Measurements from ENCODE around the gene MYO1G.

MYO1G gene

GRCh38 chr7:44984478-44984758 is 5.6 kb upstream of the MYO1G start:
- no CpG with 5 or more reads among the region's 3 CpGs for WGBS (ENCODE audit: extremely low coverage, insufficient coverage, insufficient read length)
- no peak overlapping the region for H3K23ac ChIP-seq (ENCODE audit: low read length)

DNA sequence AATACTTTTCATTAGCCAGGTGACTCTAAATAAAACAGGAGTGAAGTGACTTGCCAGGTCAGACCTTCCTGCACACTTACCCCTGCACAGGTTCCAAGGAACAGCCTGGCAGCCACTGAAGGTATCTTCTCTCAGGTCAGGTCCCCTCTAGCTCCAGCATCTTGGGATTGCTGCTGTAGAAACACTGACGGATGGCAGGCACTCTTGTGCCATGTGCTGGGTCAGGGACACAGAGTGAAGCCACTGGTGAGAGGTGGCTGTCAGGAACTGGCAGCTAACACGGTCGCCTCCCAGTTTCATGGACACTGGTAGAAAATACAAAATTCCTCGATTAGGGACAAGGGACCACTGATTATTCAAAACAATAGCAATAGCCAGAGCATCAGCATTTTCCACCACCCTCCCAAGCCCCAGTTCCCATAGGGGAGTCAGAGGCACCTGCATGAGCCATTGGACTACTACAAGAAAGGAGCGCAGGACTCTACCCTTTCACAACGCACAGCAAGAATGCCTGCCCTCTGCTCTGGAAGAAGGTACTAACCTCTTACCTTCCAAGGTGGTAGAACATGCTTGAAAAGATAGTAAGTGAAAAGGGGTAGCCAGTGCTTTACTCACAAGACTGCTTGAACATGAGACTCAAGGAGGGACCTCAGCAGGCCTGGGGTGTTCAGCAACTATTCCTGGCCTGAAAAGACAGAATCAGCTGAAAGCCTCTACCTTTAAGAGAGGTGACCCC is 5.1 kb upstream of the MYO1G start:
- no CpG with 5 or more reads among the region's 6 CpGs for WGBS (ENCODE audit: extremely low coverage, insufficient coverage, insufficient read length)
- Histone ChIP-seq H4K91ac (ENCODE audit: low read depth, low read length) (no peak overlapping the region), H3K4ac (ENCODE audit: low read depth, low read length) (no peak overlapping the region), H3K18ac (ENCODE audit: low read length) (peak overlapping the region; percentile 34), H3K9me3 (ENCODE audit: insufficient read depth, low read depth, low read length) (no peaks in the 10 kb centered on the region), H2BK120ac (ENCODE audit: insufficient read depth, low read length, poor library complexity) (no peak overlapping the region), H3K36me3 (ENCODE audit: control insufficient read depth in 1 of 2, insufficient read depth in 2 of 2, low read length in 2 of 2) (peaks cover 28 to 30% of the 10 kb centered on the region in 2 experiments), H3K9ac (ENCODE audit: low read length) (no peak overlapping the region), H3K23ac (ENCODE audit: low read length) (no peak overlapping the region), H2BK5ac (ENCODE audit: low read depth, low read length, poor library complexity) (no peak overlapping the region), H2AK5ac (ENCODE audit: low read length) (no peak overlapping the region), H3K4me1 (ENCODE audit: control insufficient read depth in 1 of 2, insufficient read depth in 2 of 2, low read length in 2 of 2) (peaks cover 5 to 12% of the 10 kb centered on the region in 2 experiments), H4K8ac (ENCODE audit: low read depth, low read length) (no peak overlapping the region), H4K12ac (ENCODE audit: low read depth, low read length) (no peak overlapping the region), H3K79me2 (ENCODE audit: control insufficient read depth, insufficient read depth, low read length, poor library complexity) (peaks cover 11% of the 10 kb centered on the region), H3K79me1 (ENCODE audit: low read length) (peaks cover 10% of the 10 kb centered on the region), H3K14ac (ENCODE audit: low read length) (no peak overlapping the region), H3K4me2 (ENCODE audit: low read length) (peak overlapping the region; percentile 11), H3K27ac (ENCODE audit: low read depth, low read length) (no peak overlapping the region), H2AFZ (ENCODE audit: insufficient read depth, low read length, poor library complexity) (no peak overlapping the region), H3K27me3 (ENCODE audit: insufficient read depth, low read length) (no peaks in the 10 kb centered on the region), H2BK12ac (ENCODE audit: low read length) (no peak overlapping the region), H3K4me3 (ENCODE audit: low read depth, low read length) (no peak overlapping the region)
- DNase-seq = no peak

More at GRCh38 chr7:44984478-44984758, 5.6 kb upstream of the MYO1G start:
- no peaks in the 10 kb centered on the region for H3K9me3 ChIP-seq (ENCODE audit: insufficient read depth, low read depth, low read length)
- H2BK5ac ChIP-seq (ENCODE audit: low read depth, low read length, poor library complexity) = no peak overlapping the region
- H3K79me2 ChIP-seq (ENCODE audit: control insufficient read depth, insufficient read depth, low read length, poor library complexity) = peaks cover 11% of the 10 kb centered on the region
- peaks cover 10% of the 10 kb centered on the region for H3K79me1 ChIP-seq (ENCODE audit: low read length)
- H2BK120ac ChIP-seq (ENCODE audit: insufficient read depth, low read length, poor library complexity) = no peak overlapping the region
- no peaks in the 10 kb centered on the region for H3K27me3 ChIP-seq (ENCODE audit: insufficient read depth, low read length)
- peaks cover 28 to 30% of the 10 kb centered on the region in 2 experiments for H3K36me3 ChIP-seq (ENCODE audit: control insufficient read depth in 1 of 2, insufficient read depth in 2 of 2, low read length in 2 of 2)
- DNase-seq = no peak
- H3K18ac ChIP-seq (ENCODE audit: low read length) = peak overlapping the region; percentile 34
- H3K14ac ChIP-seq (ENCODE audit: low read length) = no peak overlapping the region
- peak overlapping the region; percentile 11 for H3K4me2 ChIP-seq (ENCODE audit: low read length)
- H4K91ac ChIP-seq (ENCODE audit: low read depth, low read length) = no peak overlapping the region
- no peak overlapping the region for H3K4ac ChIP-seq (ENCODE audit: low read depth, low read length)
- peaks cover 5 to 12% of the 10 kb centered on the region in 2 experiments for H3K4me1 ChIP-seq (ENCODE audit: control insufficient read depth in 1 of 2, insufficient read depth in 2 of 2, low read length in 2 of 2)
- no peak overlapping the region for H4K8ac ChIP-seq (ENCODE audit: low read depth, low read length)
- H2AK5ac ChIP-seq (ENCODE audit: low read length) = no peak overlapping the region
- no peak overlapping the region for H3K4me3 ChIP-seq (ENCODE audit: low read depth, low read length)
- no peak overlapping the region for H3K9ac ChIP-seq (ENCODE audit: low read length)
- H2AFZ ChIP-seq (ENCODE audit: insufficient read depth, low read length, poor library complexity) = no peak overlapping the region
- no peak overlapping the region for H3K27ac ChIP-seq (ENCODE audit: low read depth, low read length)
- no peak overlapping the region for H2BK12ac ChIP-seq (ENCODE audit: low read length)
- no peak overlapping the region for H4K12ac ChIP-seq (ENCODE audit: low read depth, low read length)

- no peak overlapping the region for H2BK120ac ChIP-seq (ENCODE audit: insufficient read depth, low read length, poor library complexity)
- no CpG with 5 or more reads among the region's 1 CpG for WGBS (ENCODE audit: extremely low coverage, insufficient coverage, insufficient read length)
- H3K36me3 ChIP-seq (ENCODE audit: control insufficient read depth in 1 of 2, insufficient read depth in 2 of 2, low read length in 2 of 2) = peaks cover 28 to 37% of the 10 kb centered on the region in 2 experiments
Observed at GRCh38 chr7:44982970-44983369, 4.2 kb upstream of the MYO1G start.

DNA sequence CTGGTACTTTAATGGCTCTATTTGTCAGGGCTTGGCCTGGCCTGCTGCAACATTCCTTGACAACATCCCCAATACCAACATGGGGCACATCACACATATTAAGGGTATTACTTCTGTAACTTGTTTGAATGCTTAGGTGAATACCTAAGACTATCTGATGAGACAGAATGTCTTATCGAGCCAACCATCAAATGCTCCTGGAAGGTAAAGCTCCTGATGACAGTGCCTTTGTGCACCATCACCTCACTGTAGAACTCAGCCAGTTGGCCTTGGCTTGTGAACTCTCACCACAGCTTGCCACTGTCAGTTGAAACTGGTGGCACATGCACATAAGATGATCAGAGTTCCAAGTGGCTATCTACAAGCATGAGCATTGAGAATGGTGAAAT is 3.7 kb upstream of the MYO1G start:
- Histone ChIP-seq H2AK5ac (ENCODE audit: low read length) (no peak overlapping the region), H3K79me1 (ENCODE audit: low read length) (peaks cover 10% of the 10 kb centered on the region), H3K4me2 (ENCODE audit: low read length) (no peak overlapping the region), H3K4me3 (ENCODE audit: low read depth, low read length) (no peak overlapping the region), H3K36me3 (ENCODE audit: control insufficient read depth in 1 of 2, insufficient read depth in 2 of 2, low read length in 2 of 2) (peaks cover 28 to 37% of the 10 kb centered on the region in 2 experiments), H2AFZ (ENCODE audit: insufficient read depth, low read length, poor library complexity) (no peak overlapping the region), H3K27me3 (ENCODE audit: insufficient read depth, low read length) (no peaks in the 10 kb centered on the region), H2BK12ac (ENCODE audit: low read length) (no peak overlapping the region), H4K8ac (ENCODE audit: low read depth, low read length) (no peak overlapping the region), H3K18ac (ENCODE audit: low read length) (no peak overlapping the region), H3K9ac (ENCODE audit: low read length) (no peak overlapping the region), H3K23ac (ENCODE audit: low read length) (no peak overlapping the region), H3K27ac (ENCODE audit: low read depth, low read length) (no peak overlapping the region), H3K4me1 (ENCODE audit: control insufficient read depth in 1 of 2, insufficient read depth in 2 of 2, low read length in 2 of 2) (peaks cover 5 to 12% of the 10 kb centered on the region in 2 experiments), H3K14ac (ENCODE audit: low read length) (no peak overlapping the region), H2BK5ac (ENCODE audit: low read depth, low read length, poor library complexity) (no peak overlapping the region), H2BK120ac (ENCODE audit: insufficient read depth, low read length, poor library complexity) (no peak overlapping the region), H3K4ac (ENCODE audit: low read depth, low read length) (no peak overlapping the region), H3K9me3 (ENCODE audit: insufficient read depth, low read depth, low read length) (no peaks in the 10 kb centered on the region), H4K12ac (ENCODE audit: low read depth, low read length) (no peak overlapping the region), H3K79me2 (ENCODE audit: control insufficient read depth, insufficient read depth, low read length, poor library complexity) (peaks cover 11% of the 10 kb centered on the region), H4K91ac (ENCODE audit: low read depth, low read length) (no peak overlapping the region)
- no CpG with 5 or more reads among the region's 1 CpG for WGBS (ENCODE audit: extremely low coverage, insufficient coverage, insufficient read length)
- DNase-seq = peak; percentile 34 to 77

More at GRCh38 chr7:44982970-44983369, 4.2 kb upstream of the MYO1G start:
- Histone ChIP-seq H2BK5ac (ENCODE audit: low read depth, low read length, poor library complexity) (no peak overlapping the region), H3K79me1 (ENCODE audit: low read length) (peaks cover 10% of the 10 kb centered on the region), H2BK12ac (ENCODE audit: low read length) (no peak overlapping the region), H3K9me3 (ENCODE audit: insufficient read depth, low read depth, low read length) (no peaks in the 10 kb centered on the region), H2AFZ (ENCODE audit: insufficient read depth, low read length, poor library complexity) (no peak overlapping the region), H3K27ac (ENCODE audit: low read depth, low read length) (no peak overlapping the region), H4K8ac (ENCODE audit: low read depth, low read length) (no peak overlapping the region), H4K12ac (ENCODE audit: low read depth, low read length) (no peak overlapping the region), H3K23ac (ENCODE audit: low read length) (no peak overlapping the region), H3K27me3 (ENCODE audit: insufficient read depth, low read length) (no peaks in the 10 kb centered on the region), H3K14ac (ENCODE audit: low read length) (no peak overlapping the region), H3K4me1 (ENCODE audit: control insufficient read depth in 1 of 2, insufficient read depth in 2 of 2, low read length in 2 of 2) (peaks cover 5 to 12% of the 10 kb centered on the region in 2 experiments), H3K18ac (ENCODE audit: low read length) (no peak overlapping the region), H4K91ac (ENCODE audit: low read depth, low read length) (no peak overlapping the region), H3K79me2 (ENCODE audit: control insufficient read depth, insufficient read depth, low read length, poor library complexity) (peaks cover 11% of the 10 kb centered on the region), H3K4ac (ENCODE audit: low read depth, low read length) (no peak overlapping the region), H3K9ac (ENCODE audit: low read length) (no peak overlapping the region), H3K4me2 (ENCODE audit: low read length) (no peak overlapping the region), H3K4me3 (ENCODE audit: low read depth, low read length) (no peak overlapping the region), H2AK5ac (ENCODE audit: low read length) (no peak overlapping the region)
- no peak for DNase-seq
